NCI-H524 (cell line): ENCODE results near the gene RHOBTB1.

ENCODE experiments used
- DNase-seq, 2 experiments: peaks; one replicate each; lab custom pipeline; 2025; lab: John Stamatoyannopoulos, UW

Gene RHOBTB1

DNA sequence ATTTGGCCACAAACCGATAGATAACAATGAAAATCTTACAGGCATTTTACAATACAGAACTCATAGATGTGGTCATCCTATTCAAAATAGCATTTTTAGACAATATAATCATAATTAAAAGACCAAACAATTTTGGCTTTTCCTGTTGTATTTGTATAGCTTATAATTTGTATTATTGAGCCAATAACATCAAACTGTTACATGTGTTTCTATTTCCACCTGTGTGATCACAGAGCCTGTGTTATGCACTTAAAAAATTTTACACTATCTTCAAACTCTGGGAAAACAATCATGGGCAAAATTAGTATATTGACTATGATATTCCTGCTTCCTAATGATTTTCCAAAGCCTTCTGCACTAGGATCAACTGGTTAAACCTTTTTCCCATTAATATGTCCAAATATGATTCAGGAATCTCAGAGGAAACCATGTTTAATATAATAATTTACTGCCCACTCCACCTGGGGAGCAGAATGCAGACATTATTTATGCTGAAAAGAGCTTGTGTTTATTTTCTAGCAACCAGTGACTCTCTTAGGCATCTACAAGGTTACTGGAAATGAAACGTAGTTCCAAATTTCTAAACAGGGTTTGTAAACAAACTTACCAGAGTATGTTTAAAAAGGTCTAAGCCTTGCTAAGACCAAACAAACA lies 1.7 kb downstream of the RHOBTB1 start:
- DNase-seq = no peak

DNA sequence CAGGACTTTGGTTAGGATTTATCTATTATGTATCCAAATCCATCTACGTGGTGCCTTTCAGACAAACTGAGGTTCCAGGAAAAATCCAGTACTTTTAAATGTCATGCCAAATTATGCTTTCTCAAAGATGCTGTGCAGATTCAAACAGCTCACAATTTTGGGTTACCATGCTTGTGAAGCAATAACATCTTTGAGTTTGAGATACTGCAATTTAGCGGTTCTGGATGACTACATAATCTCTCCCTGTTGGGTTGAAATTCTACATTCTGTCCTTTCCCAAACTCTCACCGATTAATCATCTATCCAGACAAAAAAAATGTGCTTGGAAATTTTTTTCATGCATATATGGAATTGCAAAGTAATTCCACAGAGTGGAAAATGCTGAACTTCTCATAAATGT lies 3.5 kb downstream of the RHOBTB1 start:
- no peak for DNase-seq

GRCh38 chr10:60937784-60938654 lies 6.0 kb downstream of the RHOBTB1 start:
- no peak for DNase-seq

DNA sequence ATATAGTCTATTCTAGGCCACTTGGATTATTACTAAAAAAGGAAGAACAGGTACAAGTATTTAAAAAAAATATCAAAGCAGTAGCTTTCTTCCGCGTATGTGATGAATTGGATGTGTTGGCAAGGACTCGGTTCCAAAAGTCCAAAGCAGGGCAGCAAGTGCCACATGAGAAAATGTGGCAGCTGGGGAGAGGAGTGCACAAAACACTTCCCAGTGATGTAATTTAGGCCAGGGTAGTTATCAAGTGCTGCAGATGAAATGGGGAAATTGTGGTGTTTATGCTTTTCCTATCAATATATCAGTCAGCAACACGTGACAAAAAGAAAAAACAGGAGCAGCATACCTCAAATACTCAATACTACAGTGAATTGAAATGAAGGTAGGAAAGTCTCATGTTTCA lies 7.0 kb downstream of the RHOBTB1 start:
- no peak for DNase-seq

- no peak for DNase-seq
These were observed 9.5 kb downstream of the RHOBTB1 start for GRCh38 chr10:60934215-60935175.

DNA sequence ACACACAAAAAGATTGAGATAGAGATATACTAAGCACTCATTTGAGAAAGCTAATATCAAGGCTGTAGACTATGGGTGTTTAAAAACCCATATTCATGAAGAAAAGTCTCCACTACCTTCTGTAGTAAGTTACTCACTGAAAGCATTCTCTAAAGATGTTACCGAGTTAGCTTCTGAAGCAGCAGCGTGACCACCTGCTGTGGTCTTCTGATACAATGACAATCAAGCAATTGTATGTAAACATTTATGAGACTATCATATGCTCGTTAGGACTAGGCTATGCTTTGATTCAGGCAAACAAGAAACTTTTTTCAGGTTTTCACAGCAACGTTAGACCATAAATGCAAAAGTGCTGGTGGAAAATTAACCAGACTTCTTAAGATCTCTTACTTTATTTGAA lies 11.2 kb downstream of the RHOBTB1 start:
- no peak for DNase-seq

DNA sequence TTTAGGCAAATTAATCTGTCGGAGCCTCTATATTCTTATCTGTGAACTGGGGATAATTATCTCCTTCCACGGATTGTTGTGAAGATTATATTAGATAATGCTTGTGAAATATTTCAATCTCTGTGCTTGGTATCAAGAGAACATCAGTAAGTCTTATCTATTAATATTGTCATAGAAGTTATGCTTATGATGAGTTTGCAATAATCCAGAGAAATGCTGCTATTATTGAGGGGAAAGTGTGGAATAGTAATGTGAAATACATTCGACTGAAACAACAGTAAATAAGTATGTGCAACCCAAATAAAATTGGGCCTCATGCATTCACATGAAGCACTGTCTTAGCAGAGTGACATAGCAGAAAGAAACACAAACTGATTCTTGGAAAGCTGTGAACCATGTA lies 13.7 kb downstream of the RHOBTB1 start:
- no peak for DNase-seq

- peak; percentile 32 to 81 for DNase-seq
These were observed 22.4 kb downstream of the RHOBTB1 start for GRCh38 chr10:60921633-60922032.

DNA sequence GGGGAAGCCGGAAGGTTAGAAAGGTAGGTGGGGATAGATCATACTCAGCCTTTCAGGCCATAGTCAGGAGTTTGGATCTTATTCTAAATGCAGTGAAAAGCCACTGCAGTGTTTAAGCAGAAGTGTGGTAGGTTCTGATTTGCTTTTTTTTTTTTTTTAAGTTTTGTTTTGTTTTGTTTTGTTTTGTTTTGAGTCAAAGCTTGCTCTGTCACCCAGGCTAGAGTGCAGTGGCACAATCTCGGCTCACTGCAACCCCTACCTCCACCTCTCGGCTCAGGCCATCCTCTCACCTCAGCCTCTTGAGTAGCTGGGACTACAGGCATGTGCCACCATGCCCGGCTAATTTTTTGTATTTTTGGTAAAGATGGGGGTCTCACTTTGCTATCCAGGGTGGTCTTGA lies 23.5 kb downstream of the RHOBTB1 start:
- DNase-seq = no peak

- DNase-seq = no peak
These were observed 24.4 kb downstream of the RHOBTB1 start for GRCh38 chr10:60919551-60919950.

DNA sequence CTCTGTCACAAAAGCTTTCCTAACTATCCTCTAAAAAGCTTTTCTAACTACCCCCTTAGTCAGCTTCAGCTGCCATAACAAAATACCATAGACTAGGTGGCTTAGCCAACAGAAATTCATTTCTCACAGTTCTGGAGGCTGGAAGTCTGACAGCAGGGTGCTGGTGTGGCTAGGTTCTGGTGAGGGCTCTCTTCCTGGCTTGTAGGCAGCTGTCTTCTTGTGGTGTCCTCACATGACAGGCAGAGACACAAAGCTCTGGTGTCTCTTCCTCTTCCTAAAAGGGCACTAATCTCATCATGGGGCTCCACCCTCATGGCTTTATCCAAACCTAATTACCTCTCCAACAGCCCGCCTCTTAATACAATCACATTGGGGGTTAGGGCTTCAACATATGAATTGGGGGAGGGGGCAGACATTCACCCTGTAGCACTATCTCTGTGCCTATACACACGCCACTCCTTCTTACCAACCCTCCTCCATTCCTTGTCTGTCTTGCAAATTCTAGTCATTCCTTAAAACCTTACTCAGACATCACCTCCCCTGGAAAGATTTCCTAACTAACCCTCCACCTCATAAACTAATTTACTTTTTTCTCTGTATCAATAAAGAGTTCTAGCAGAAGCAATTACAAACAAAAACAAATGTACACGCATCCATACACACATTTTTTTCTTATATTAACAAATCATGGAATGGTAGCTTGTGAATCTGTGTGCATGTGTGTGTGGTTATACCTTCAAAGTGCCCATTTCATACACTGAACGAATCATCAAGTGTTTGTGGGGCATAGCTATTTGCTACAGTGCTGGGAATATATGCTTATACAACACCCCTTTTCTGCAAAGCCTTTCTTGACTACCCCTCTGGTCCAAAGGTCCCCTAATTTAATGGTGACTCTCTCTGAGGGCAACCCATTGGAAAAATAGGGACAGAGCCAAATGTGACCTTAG lies 26.4 kb downstream of the RHOBTB1 start:
- no peak for DNase-seq

- DNase-seq = peak in 1 of 2 experiments; percentile 0
These were observed 28.0 kb downstream of the RHOBTB1 start for GRCh38 chr10:60916025-60916424.

DNA sequence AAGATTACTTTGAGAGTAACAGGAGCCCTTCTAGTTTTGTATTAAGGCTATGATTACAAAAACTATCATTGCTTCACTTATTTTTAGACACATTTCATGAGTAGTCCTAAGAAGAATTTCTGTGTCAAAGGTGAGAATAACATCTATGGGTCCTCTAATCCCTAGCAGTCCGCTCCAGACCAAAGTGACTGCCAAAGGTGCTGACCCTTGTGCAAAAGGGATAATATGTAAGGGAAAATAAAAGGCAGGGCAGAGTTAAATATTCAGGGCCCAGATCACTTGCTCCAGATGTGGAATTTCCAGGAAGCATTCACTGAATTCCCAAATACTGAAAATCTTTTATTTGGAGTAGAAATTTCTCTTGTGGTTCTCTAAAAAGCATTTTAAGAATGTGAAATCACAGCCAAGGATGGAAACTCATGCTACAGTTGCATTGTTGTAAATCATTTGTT lies 29.3 kb downstream of the RHOBTB1 start:
- no peak for DNase-seq

DNA sequence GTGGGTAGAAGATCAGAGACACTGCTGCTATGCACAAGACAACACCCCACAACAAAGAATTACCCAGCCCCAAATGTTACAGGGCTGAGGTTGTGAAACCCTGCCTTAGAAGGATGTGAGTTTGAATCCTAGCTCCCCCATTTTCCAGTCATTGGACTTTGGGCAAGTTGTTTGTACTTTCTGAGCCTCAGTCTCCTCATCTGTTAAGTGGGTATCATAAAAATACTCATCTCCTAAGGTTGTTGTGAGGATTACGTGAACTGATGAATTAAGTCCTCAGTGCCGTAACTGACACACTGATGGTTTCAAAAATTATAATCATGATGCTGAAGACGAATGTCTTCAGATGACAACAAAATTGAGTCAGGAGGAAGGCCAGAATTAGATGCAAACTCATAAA lies 30.3 kb downstream of the RHOBTB1 start:
- no peak for DNase-seq

- no peak for DNase-seq
These were observed 30.9 kb downstream of the RHOBTB1 start for GRCh38 chr10:60913071-60913470.

DNA sequence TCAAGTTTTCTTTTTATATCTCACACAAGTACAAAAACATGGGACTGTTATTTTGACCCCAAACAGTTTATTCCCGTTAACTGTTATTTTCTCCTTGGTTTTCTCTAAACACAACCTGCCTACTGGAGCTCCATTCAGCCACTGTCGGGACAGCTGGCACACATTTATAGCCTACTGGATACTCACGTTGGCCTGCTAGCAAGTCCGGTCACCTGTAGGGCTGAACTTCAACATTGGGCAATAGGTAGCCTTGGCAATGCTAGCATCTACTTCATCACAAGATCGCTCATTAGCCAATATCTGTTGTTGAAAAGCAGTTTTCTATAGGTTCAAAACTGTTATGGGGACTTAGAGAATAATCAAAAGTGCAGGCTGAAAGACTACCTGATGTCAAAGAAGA lies 32.3 kb downstream of the RHOBTB1 start:
- DNase-seq = no peak

DNA sequence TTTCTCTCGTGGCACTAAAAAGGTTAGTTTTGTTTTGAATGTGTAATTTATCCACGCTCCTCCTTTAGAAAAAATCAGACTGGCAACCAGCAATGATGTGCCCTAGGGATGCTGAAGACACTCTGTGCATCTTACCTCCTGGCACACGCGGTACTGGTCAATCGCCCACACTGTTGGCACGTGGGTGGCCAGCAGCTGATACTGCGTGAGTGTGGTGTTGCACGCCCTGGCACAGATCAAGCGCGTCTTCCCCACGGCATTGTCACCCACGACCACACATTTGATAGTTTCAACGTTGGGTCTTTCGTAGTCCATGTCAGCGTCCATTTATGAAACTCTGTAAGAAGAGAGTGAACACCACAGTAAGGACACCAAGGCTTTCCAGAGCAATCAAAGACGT lies 32.8 kb downstream of the RHOBTB1 start:
- no peak for DNase-seq

- no peak for DNase-seq
These were observed 33.4 kb downstream of the RHOBTB1 start for GRCh38 chr10:60910543-60910942.

DNA sequence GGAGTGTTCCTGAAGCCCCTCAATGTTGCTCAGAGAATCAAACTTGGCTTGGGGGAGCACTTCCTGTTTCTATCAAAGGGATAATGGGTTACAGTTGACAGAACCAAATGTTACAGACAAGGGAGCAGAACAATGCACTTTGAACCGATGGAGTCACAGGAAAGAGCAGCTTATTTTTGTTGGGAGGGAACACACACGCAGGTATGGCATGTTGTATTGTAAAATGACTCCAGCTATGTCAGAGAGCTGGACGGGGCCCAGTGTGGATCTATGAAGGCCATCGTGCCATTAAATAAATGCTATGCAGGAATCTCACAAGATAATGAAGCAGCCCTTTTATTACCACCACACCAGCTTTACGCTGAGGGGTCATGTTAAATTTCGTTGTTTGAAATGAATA lies 35.1 kb downstream of the RHOBTB1 start:
- no peak for DNase-seq

DNA sequence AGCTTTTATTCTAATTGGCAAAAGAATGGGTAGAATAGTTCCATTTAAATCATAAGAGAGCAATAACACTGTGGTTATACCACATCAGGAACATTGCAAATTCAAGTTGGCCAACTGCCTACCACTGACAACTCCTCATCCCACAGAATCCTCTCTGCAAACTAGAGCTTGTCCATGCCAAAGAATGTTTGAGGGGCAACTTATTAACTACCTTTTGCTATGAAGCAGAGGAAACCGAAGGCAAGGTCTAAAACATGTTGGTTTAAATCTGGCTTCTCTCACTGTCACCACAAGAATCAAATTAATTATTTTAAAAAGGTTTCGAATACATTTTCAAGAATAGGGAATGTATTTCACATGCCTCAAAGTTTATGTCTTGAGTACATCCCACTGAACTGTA lies 36.0 kb downstream of the RHOBTB1 start:
- DNase-seq = no peak

DNA sequence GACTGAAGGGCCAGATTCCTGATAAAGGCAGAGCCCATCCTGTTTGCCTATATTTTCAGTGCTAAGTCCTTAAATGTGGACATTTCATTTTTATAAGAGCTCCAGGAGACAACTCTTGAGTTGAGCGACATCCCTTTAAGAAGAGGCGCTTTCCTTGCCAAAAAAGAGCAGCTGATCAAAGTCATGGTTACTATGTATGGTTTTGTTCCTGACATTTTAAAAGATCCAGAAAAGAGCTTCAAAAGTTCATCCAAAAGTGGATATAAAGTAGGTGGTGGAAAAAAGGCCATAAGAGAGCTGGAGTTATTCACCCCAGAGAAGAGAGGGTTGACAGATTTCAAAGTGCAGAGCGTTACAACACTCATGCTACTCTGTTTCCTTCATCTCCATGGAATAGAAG lies 36.7 kb downstream of the RHOBTB1 start:
- DNase-seq = no peak
